Neural cell (in vitro differentiated cells): Measurements from ENCODE around the gene SND1. TPM values are rescaled to one million over a fixed set of nuclear protein-coding genes. Genes with fewer than 3 reads are reported as not detected.

Experiments
- H2AFZ ChIP-seq: fragments of 200-600, 300-800 bp; sonication (generic), shearing (Covaris generic); 2 replicates; pipeline ENCODE4 v1.6.0; 2014; ENCODE audit warnings: low read depth, mild to moderate bottlenecking, antibody characterized with exemption, low read length, moderate library complexity
- H3F3A ChIP-seq: fragments of 200-600 bp; shearing (Covaris generic); 2 replicates; pipeline ENCODE4 v1.6.1; 2016; ENCODE audit warnings: mild to moderate bottlenecking, moderate library complexity, mixed read lengths, antibody characterized with exemption, low read length; ENCODE audit not compliant: insufficient read depth, poor library complexity, severe bottlenecking
- H3K27ac ChIP-seq: fragments of 200-600, 300-800 bp; sonication (generic), shearing (Covaris generic); 2 replicates; pipeline ENCODE4 v1.5.1; 2014; ENCODE audit warnings: mild to moderate bottlenecking, low read length, moderate library complexity
- H3K27me3 ChIP-seq: fragments of 300-800, 200-600 bp; sonication (generic), shearing (Covaris generic); 2 replicates; pipeline ENCODE4 v1.6.0; 2014; ENCODE audit warnings: mild to moderate bottlenecking, low read depth, low read length, moderate library complexity; ENCODE audit not compliant: insufficient read depth
- H3K36me3 ChIP-seq: fragments of 300-800, 200-600 bp; sonication (generic), shearing (Covaris generic); 2 replicates; pipeline ENCODE4 v1.5.1; 2014; ENCODE audit warnings: mild to moderate bottlenecking, antibody characterized with exemption, low read length, moderate library complexity; ENCODE audit not compliant: insufficient read depth
- H3K4me2 ChIP-seq: fragments of 300-800, 200-600 bp; sonication (generic), shearing (Covaris generic); 2 replicates; pipeline ENCODE4 v1.6.0; 2014; ENCODE audit warnings: mild to moderate bottlenecking, low read length
- H3K4me3 ChIP-seq: fragments of 300-800, 200-600 bp; sonication (generic), shearing (Covaris generic); 2 replicates; pipeline ENCODE4 v1.5.1; 2014; ENCODE audit warnings: mild to moderate bottlenecking, low read length, moderate library complexity
- H3K79me2 ChIP-seq: fragments of 200-600 bp; shearing (Covaris generic); replicated peaks from 2 replicates; pipeline ENCODE4 v1.6.0; 2014; ENCODE audit warnings: mild to moderate bottlenecking, low read length, moderate library complexity; ENCODE audit not compliant: insufficient read depth
- H3K9ac ChIP-seq: fragments of 300-800, 200-600 bp; sonication (generic), shearing (Covaris generic); 2 replicates; pipeline ENCODE4 v1.6.1; 2016; ENCODE audit warnings: mild to moderate bottlenecking, low read length, mixed read lengths
- H3K9me2 ChIP-seq: fragments of 200-600 bp; shearing (Covaris generic); 2 replicates; pipeline ENCODE4 v1.6.1; 2016; ENCODE audit warnings: mild to moderate bottlenecking, low read length, mixed read lengths; ENCODE audit not compliant: insufficient read depth
- H3K9me3 ChIP-seq: fragments of 200-600, 300-800 bp; sonication (generic), shearing (Covaris generic); 2 replicates; pipeline ENCODE4 v1.6.1; 2016; ENCODE audit warnings: mild to moderate bottlenecking, mixed run types, low read length, moderate library complexity, mixed read lengths
- H4K20me1 ChIP-seq: fragments of 200-600 bp; shearing (Covaris generic); 2 replicates; pipeline ENCODE4 v1.6.1; 2016; ENCODE audit warnings: mild to moderate bottlenecking, mixed run types; ENCODE audit not compliant: insufficient read depth
- EP300 ChIP-seq: fragments of 450-650 bp; conservative IDR thresholded peaks from 2 replicates; pipeline ENCODE4 v1.6.1; 2014; ENCODE audit warnings: antibody characterized with exemption, mild to moderate bottlenecking, moderate library complexity; ENCODE audit not compliant: poor library complexity, severe bottlenecking
- EZH2 ChIP-seq: fragments of 200-600, 300-800 bp; shearing (Covaris generic), sonication (generic); IDR thresholded peaks from 2 replicates; pipeline ENCODE4 v1.6.1; 2014; ENCODE audit warnings: antibody characterized with exemption, low read length, borderline replicate concordance, mild to moderate bottlenecking; ENCODE audit not compliant: insufficient read depth, poor library complexity, severe bottlenecking
- MXI1 ChIP-seq: fragments of 450-650 bp; conservative IDR thresholded peaks from 2 replicates; pipeline ENCODE4 v1.6.1; 2014; ENCODE audit warnings: antibody characterized with exemption, mild to moderate bottlenecking; ENCODE audit not compliant: poor library complexity, severe bottlenecking
- POLR2AphosphoS5 ChIP-seq: IDR thresholded peaks from 2 replicates; pipeline ENCODE4 v1.6.1; 2012
- RAD21 ChIP-seq: fragments of 450-650 bp; conservative IDR thresholded peaks from 2 replicates; pipeline ENCODE4 v1.6.1; 2014; ENCODE audit warnings: antibody characterized with exemption, mild to moderate bottlenecking, moderate library complexity
- SMC3 ChIP-seq: fragments of 450-650 bp; conservative IDR thresholded peaks from 2 replicates; pipeline ENCODE4 v1.6.1; 2014; ENCODE audit warnings: antibody characterized with exemption, mild to moderate bottlenecking, moderate library complexity; ENCODE audit not compliant: poor library complexity
- TAF1 ChIP-seq: IDR thresholded peaks from 2 replicates; pipeline ENCODE4 v1.6.1; 2012; ENCODE audit warnings: low read depth
- polyA plus RNA-seq: library from polyadenylated mRNA; depleted of rRNA; stranded (reverse); fragments of >200 nt; gene quantifications from 2 replicates; pipeline ENCODE4 v1.2.3, GENCODE V29; 2014
- TF ChIP-seq, protein P1 (sequence below): fragments of 450-650 bp; IDR thresholded peaks from 2 replicates; pipeline ENCODE4 v1.5.1; 2014; ENCODE audit warnings: antibody characterized with exemption, mild to moderate bottlenecking, moderate library complexity; ENCODE audit not compliant: poor library complexity, severe bottlenecking
- TF ChIP-seq, protein P2 (sequence below): IDR thresholded peaks from 2 replicates; pipeline ENCODE4 v1.6.1; 2012; ENCODE audit warnings: borderline replicate concordance

The SND1 gene
- polyA plus RNA-seq, 1 donor from 2014 or later = 37.4 TPM

GRCh38 chr7:127770885-127771284, 118.9 kb downstream of the SND1 start:
- Histone ChIP-seq H2AFZ (no peak overlapping the region), H4K20me1 (no peaks in the 10 kb centered on the region)

GRCh38 chr7:127771707-127772106, 119.7 kb downstream of the SND1 start:
- no peaks in the 10 kb centered on the region for H3K79me2 ChIP-seq
- no peaks in the 10 kb centered on the region for H3K27me3 ChIP-seq

More at GRCh38 chr7:127770885-127771284, 118.9 kb downstream of the SND1 start:
- no peak overlapping the region for H3K9ac ChIP-seq
- no peak overlapping the region for H3K27ac ChIP-seq
- H3K9me2 ChIP-seq = no peaks in the 10 kb centered on the region
- TF ChIP-seq, protein P1, sequence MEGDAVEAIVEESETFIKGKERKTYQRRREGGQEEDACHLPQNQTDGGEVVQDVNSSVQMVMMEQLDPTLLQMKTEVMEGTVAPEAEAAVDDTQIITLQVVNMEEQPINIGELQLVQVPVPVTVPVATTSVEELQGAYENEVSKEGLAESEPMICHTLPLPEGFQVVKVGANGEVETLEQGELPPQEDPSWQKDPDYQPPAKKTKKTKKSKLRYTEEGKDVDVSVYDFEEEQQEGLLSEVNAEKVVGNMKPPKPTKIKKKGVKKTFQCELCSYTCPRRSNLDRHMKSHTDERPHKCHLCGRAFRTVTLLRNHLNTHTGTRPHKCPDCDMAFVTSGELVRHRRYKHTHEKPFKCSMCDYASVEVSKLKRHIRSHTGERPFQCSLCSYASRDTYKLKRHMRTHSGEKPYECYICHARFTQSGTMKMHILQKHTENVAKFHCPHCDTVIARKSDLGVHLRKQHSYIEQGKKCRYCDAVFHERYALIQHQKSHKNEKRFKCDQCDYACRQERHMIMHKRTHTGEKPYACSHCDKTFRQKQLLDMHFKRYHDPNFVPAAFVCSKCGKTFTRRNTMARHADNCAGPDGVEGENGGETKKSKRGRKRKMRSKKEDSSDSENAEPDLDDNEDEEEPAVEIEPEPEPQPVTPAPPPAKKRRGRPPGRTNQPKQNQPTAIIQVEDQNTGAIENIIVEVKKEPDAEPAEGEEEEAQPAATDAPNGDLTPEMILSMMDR = no peak
- no peaks in the 10 kb centered on the region for H3F3A ChIP-seq
- H3K27me3 ChIP-seq = no peaks in the 10 kb centered on the region
- no peak overlapping the region for H3K4me3 ChIP-seq
- no peak overlapping the region for H3K4me2 ChIP-seq
- no peaks in the 10 kb centered on the region for H3K36me3 ChIP-seq
- no peaks in the 10 kb centered on the region for H3K9me3 ChIP-seq
- H3K79me2 ChIP-seq = no peaks in the 10 kb centered on the region

More at GRCh38 chr7:127771707-127772106, 119.7 kb downstream of the SND1 start:
- TF ChIP-seq EP300 = no peak
- TF ChIP-seq, protein P1 = no peak
- no peak for TF ChIP-seq POLR2AphosphoS5
- TF ChIP-seq TAF1 = no peak
- TF ChIP-seq SMC3 = no peak
- TF ChIP-seq RAD21 = no peak
- TF ChIP-seq EZH2 = no peak
- TF ChIP-seq, protein P2, sequence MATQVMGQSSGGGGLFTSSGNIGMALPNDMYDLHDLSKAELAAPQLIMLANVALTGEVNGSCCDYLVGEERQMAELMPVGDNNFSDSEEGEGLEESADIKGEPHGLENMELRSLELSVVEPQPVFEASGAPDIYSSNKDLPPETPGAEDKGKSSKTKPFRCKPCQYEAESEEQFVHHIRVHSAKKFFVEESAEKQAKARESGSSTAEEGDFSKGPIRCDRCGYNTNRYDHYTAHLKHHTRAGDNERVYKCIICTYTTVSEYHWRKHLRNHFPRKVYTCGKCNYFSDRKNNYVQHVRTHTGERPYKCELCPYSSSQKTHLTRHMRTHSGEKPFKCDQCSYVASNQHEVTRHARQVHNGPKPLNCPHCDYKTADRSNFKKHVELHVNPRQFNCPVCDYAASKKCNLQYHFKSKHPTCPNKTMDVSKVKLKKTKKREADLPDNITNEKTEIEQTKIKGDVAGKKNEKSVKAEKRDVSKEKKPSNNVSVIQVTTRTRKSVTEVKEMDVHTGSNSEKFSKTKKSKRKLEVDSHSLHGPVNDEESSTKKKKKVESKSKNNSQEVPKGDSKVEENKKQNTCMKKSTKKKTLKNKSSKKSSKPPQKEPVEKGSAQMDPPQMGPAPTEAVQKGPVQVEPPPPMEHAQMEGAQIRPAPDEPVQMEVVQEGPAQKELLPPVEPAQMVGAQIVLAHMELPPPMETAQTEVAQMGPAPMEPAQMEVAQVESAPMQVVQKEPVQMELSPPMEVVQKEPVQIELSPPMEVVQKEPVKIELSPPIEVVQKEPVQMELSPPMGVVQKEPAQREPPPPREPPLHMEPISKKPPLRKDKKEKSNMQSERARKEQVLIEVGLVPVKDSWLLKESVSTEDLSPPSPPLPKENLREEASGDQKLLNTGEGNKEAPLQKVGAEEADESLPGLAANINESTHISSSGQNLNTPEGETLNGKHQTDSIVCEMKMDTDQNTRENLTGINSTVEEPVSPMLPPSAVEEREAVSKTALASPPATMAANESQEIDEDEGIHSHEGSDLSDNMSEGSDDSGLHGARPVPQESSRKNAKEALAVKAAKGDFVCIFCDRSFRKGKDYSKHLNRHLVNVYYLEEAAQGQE = no peak
- TF ChIP-seq MXI1 = no peak
- no peak overlapping the region for H2AFZ ChIP-seq
- H3K9ac ChIP-seq = no peak overlapping the region
- H3F3A ChIP-seq = no peaks in the 10 kb centered on the region
- H3K27ac ChIP-seq = no peak overlapping the region
- no peaks in the 10 kb centered on the region for H4K20me1 ChIP-seq
- no peak overlapping the region for H3K4me3 ChIP-seq
- H3K4me2 ChIP-seq = no peak overlapping the region
- no peaks in the 10 kb centered on the region for H3K36me3 ChIP-seq
- H3K9me2 ChIP-seq = no peaks in the 10 kb centered on the region
- no peaks in the 10 kb centered on the region for H3K9me3 ChIP-seq
